HG02938 (cell line): Measurements from ENCODE around the gene CRADD.
"Not testable (repeated sequence)": the region's sequence is repeated elsewhere in the genome, so short reads cannot be mapped to it uniquely, and the experiment has no call there.

Source experiments
- ATAC-seq: cut with Tn5 transposase; IDR thresholded peaks from one replicate; pipeline ENCODE4 v1.9.1; 2021; ENCODE audit warnings: mild to moderate bottlenecking, moderate library complexity; ENCODE audit not compliant: unreplicated experiment

The CRADD gene

GRCh38 chr12:93754859-93755258, 77.7 kb downstream of the CRADD start:
- ATAC-seq: not testable (repeated sequence)

GRCh38 chr12:93756288-93756687, 79.1 kb downstream of the CRADD start:
- no peak for ATAC-seq

GRCh38 chr12:93757792-93758694, 80.9 kb downstream of the CRADD start:
- ATAC-seq: no peak

GRCh38 chr12:93758801-93759373, 81.7 kb downstream of the CRADD start:
- ATAC-seq: no peak

- ATAC-seq: no peak
These were observed 82.4 kb downstream of the CRADD start for GRCh38 chr12:93759512-93760081.

- ATAC-seq: no peak
These were observed 83.2 kb downstream of the CRADD start for GRCh38 chr12:93760275-93760875.

GRCh38 chr12:93762059-93762719, 85.0 kb downstream of the CRADD start:
- ATAC-seq: no peak

- no peak for ATAC-seq
These were observed 85.9 kb downstream of the CRADD start for GRCh38 chr12:93762912-93763553.

GRCh38 chr12:93763746-93764147, 86.6 kb downstream of the CRADD start:
- no peak for ATAC-seq

- ATAC-seq: no peak
These were observed 89.2 kb downstream of the CRADD start for GRCh38 chr12:93766371-93766770.

GRCh38 chr12:93766796-93767523, 89.8 kb downstream of the CRADD start:
- no peak for ATAC-seq

GRCh38 chr12:93767524-93767863, 90.3 kb downstream of the CRADD start:
- ATAC-seq: no peak

GRCh38 chr12:93772003-93772700, 95.0 kb downstream of the CRADD start:
- ATAC-seq: no peak

GRCh38 chr12:93773122-93773871, 96.1 kb downstream of the CRADD start:
- ATAC-seq: no peak

GRCh38 chr12:93776581-93777018, 99.4 kb downstream of the CRADD start:
- ATAC-seq: no peak

- no peak for ATAC-seq
These were observed 100.1 kb downstream of the CRADD start for GRCh38 chr12:93777254-93777653.

GRCh38 chr12:93778306-93778705, 101.1 kb downstream of the CRADD start:
- no peak for ATAC-seq

GRCh38 chr12:93778766-93779165, 101.6 kb downstream of the CRADD start:
- ATAC-seq: no peak
